Ishikawa (cell line): Measurements from ENCODE around the gene CHMP2A.

ENCODE experiments used
- CEBPB ChIP-seq: IDR thresholded peaks from 2 replicates; pipeline ENCODE4 v1.6.1; 2012
- CREB1 ChIP-seq: IDR thresholded peaks from 2 replicates; pipeline ENCODE4 v1.6.1; 2012; ENCODE audit warnings: low read depth
- EGR1 ChIP-seq: IDR thresholded peaks from 2 replicates; pipeline ENCODE4 v1.6.1; 2012
- EP300 ChIP-seq: IDR thresholded peaks from 2 replicates; pipeline ENCODE4 v1.6.1; 2012; ENCODE audit warnings: borderline replicate concordance
- FOXM1 ChIP-seq: IDR thresholded peaks from 2 replicates; pipeline ENCODE4 v1.6.1; 2012; ENCODE audit warnings: low read depth, borderline replicate concordance
- MAX ChIP-seq: IDR thresholded peaks from 2 replicates; pipeline ENCODE4 v1.6.1; 2012
- NFIC ChIP-seq: IDR thresholded peaks from 2 replicates; pipeline ENCODE4 v1.6.1; 2012
- RAD21 ChIP-seq: IDR thresholded peaks from 2 replicates; pipeline ENCODE4 v1.6.1; 2012; ENCODE audit warnings: low read depth
- REST ChIP-seq: IDR thresholded peaks from 2 replicates; pipeline ENCODE4 v1.6.1; 2012; ENCODE audit warnings: low read depth, mild to moderate bottlenecking
- TAF1 ChIP-seq: IDR thresholded peaks from 2 replicates; pipeline ENCODE4 v1.6.1; 2012; ENCODE audit warnings: low read depth, mild to moderate bottlenecking
- TCF12 ChIP-seq: IDR thresholded peaks from 2 replicates; pipeline ENCODE4 v1.6.1; 2012; ENCODE audit warnings: low read depth
- TEAD4 ChIP-seq: IDR thresholded peaks from 2 replicates; pipeline ENCODE4 v1.6.1; 2012
- USF1 ChIP-seq: IDR thresholded peaks from 2 replicates; pipeline ENCODE4 v1.6.1; 2012
- YY1 ChIP-seq: IDR thresholded peaks from 2 replicates; pipeline ENCODE4 v1.6.1; 2012; ENCODE audit warnings: low read depth
- ZBTB7A ChIP-seq: IDR thresholded peaks from 2 replicates; pipeline ENCODE4 v1.6.1; 2012; ENCODE audit warnings: low read depth

CHMP2A gene

GRCh38 chr19:58546019-58546530 is 8.8 kb downstream of the CHMP2A start:
- TF ChIP-seq TAF1 (no peak), TEAD4 (no peak), CREB1 (no peak), NFIC (no peak), ZBTB7A (no peak), FOXM1 (no peak), RAD21 (no peak), YY1 (no peak), MAX (no peak), USF1 (no peak), EP300 (no peak), REST (no peak), CEBPB (no peak), TCF12 (no peak), EGR1 (no peak)

- TF ChIP-seq MAX (no peak), NFIC (no peak), YY1 (no peak), CREB1 (no peak), CEBPB (no peak), USF1 (no peak), TCF12 (no peak), REST (no peak), RAD21 (no peak), ZBTB7A (no peak), TEAD4 (no peak), TAF1 (no peak), EP300 (no peak), FOXM1 (no peak), EGR1 (no peak)
Measured at GRCh38 chr19:58545286-58546018, 9.5 kb downstream of the CHMP2A start.

GRCh38 chr19:58544591-58545285 is 10.2 kb downstream of the CHMP2A start:
- no peak for TF ChIP-seq FOXM1
- TF ChIP-seq MAX: no peak
- no peak for TF ChIP-seq TCF12
- no peak for TF ChIP-seq CREB1
- TF ChIP-seq YY1: peak; percentile 80
- TF ChIP-seq TAF1: no peak

GRCh38 chr19:58543826-58544590 is 10.9 kb downstream of the CHMP2A start, which contains the start of gene TRIM28:
Gene TRIM28 (plus strand): TSS chr19:58544064. CDS start chr19:58544758, 694 bp downstream.
- TF ChIP-seq ZBTB7A (no peak), CREB1 (peak; percentile 77), YY1 (no peak), MAX (peak; percentile 82), USF1 (0 out of 2 replicates have a peak, but pooled peaks have one; percentile 26), EGR1 (peak; percentile 43; the same call in 1 of the 2 replicates), TAF1 (peak; percentile 72; the same call in 1 of the 2 replicates), EP300 (peak; percentile 16; the same call in 1 of the 2 replicates), REST (no peak)
